Endothelial cell of umbilical vein (primary cell): ENCODE data around the gene LOXL3. TPM values are rescaled to one million over a fixed set of nuclear protein-coding genes. Genes with fewer than 3 reads are reported as not detected.

Experiments used
- BruUV-seq: library from RNA; stranded (reverse); fragments of 400-500 nt; replicated peaks from 2 replicates; lab custom pipeline; 2021; lab: Mats Ljungman, UMichigan
- CTCF ChIA-PET: fragments of 300-600, 350-600 bp; sonication (Branson Sonifier 250); formaldehyde crosslinking; loops from one replicate; lab custom pipeline; 2021; ENCODE audit warnings: antibody characterized with exemption, inconsistent platforms; lab: Charles Lee
- POLR2A ChIA-PET: fragments of 300-600, 350-600 bp; sonication (Branson Sonifier 250); formaldehyde crosslinking; loops from one replicate; lab custom pipeline; 2021; ENCODE audit warnings: antibody characterized with exemption, inconsistent platforms; lab: Charles Lee
- DNase-seq: peaks from one replicate; pipeline ENCODE4 v3.0.0-alpha.2; 2011; ENCODE audit warnings: low read depth, low spot score
- FAIRE-seq: peaks from 2 replicates; lab custom pipeline; 2011; peaks lifted over from hg19 to GRCh38; lab: Jason Lieb, UNC
- H2AFZ ChIP-seq: 2 replicates; pipeline ENCODE4 v1.6.0; 2012; ENCODE audit warnings: low read depth, low read length, control low read depth, inconsistent platforms
- H3K27ac ChIP-seq: 2 replicates; pipeline ENCODE4 v1.5.1; 2011; ENCODE audit warnings: low read depth, mild to moderate bottlenecking, control low read depth, low read length, moderate library complexity; ENCODE audit not compliant: insufficient read depth
- H3K27me3 ChIP-seq, 2 experiments: 2 replicates each; pipeline versions ENCODE4 v1.6.0 to v1.6.1; 2011; ENCODE audit warnings: low read length in 2 of 2, mixed read lengths in 1 of 2; ENCODE audit not compliant: control insufficient read depth in 2 of 2, insufficient read depth in 2 of 2
- H3K36me3 ChIP-seq, 2 experiments: 2 replicates in 1 of 2; 3 replicates in 1 of 2; pipeline ENCODE4 v1.5.1; 2011; ENCODE audit warnings: low read length in 2 of 2, mild to moderate bottlenecking in 1 of 2, moderate library complexity in 1 of 2; ENCODE audit not compliant: control insufficient read depth in 2 of 2, insufficient read depth in 2 of 2; ENCODE audit errors: extremely low read depth in 1 of 2
- H3K4me1 ChIP-seq: 3 replicates; pipeline ENCODE4 v1.5.1; 2011; ENCODE audit warnings: mild to moderate bottlenecking, low read length; ENCODE audit not compliant: control insufficient read depth, insufficient read depth; ENCODE audit errors: extremely low read depth
- H3K4me2 ChIP-seq: 2 replicates; pipeline ENCODE4 v1.6.1; 2011; ENCODE audit warnings: low read length, control low read depth, mixed read lengths; ENCODE audit not compliant: insufficient read depth
- H3K4me3 ChIP-seq, 3 experiments: fragments of 200-600 bp in 1 of 3; sonication (generic), shearing (Covaris generic) in 1 of 3; replicated peaks in 1 of 3; 2 replicates each; pipeline ENCODE4 v1.5.1; 2011 to 2016; ENCODE audit warnings: control low read depth in 3 of 3, low read length in 3 of 3, mild to moderate bottlenecking in 2 of 3, inconsistent platforms in 1 of 3, low read depth in 1 of 3, moderate library complexity in 1 of 3; ENCODE audit not compliant: insufficient read depth in 1 of 3
- H3K79me2 ChIP-seq: 2 replicates; pipeline ENCODE4 v1.6.0; 2012; ENCODE audit warnings: low read length, inconsistent platforms; ENCODE audit not compliant: control insufficient read depth, insufficient read depth
- H3K9ac ChIP-seq: replicated peaks from 2 replicates; pipeline ENCODE3; 2011; ENCODE audit warnings: low read length, control low read depth; ENCODE audit not compliant: insufficient read depth; ENCODE audit errors: extremely low read depth
- H3K9me1 ChIP-seq: replicated peaks from 3 replicates; pipeline ENCODE4 v1.6.0; 2011; ENCODE audit warnings: mild to moderate bottlenecking, low read length; ENCODE audit not compliant: control insufficient read depth, insufficient read depth; ENCODE audit errors: extremely low read depth
- H3K9me3 ChIP-seq: replicated peaks from 2 replicates; pipeline ENCODE4 v1.5.1; 2012; ENCODE audit warnings: low read length, inconsistent platforms; ENCODE audit not compliant: control insufficient read depth, insufficient read depth
- H4K20me1 ChIP-seq: replicated peaks from 2 replicates; pipeline ENCODE3; 2011; ENCODE audit warnings: mild to moderate bottlenecking, low read length; ENCODE audit not compliant: control insufficient read depth, insufficient read depth; ENCODE audit errors: extremely low read depth
- EZH2 ChIP-seq: IDR thresholded peaks from 2 replicates; pipeline ENCODE4 v1.6.1; 2012; ENCODE audit warnings: borderline replicate concordance, low read depth, mild to moderate bottlenecking, moderate library complexity, low read length, inconsistent platforms; ENCODE audit not compliant: severe bottlenecking
- FOS ChIP-seq: IDR thresholded peaks from 2 replicates; pipeline ENCODE4 v1.6.1; 2011; ENCODE audit warnings: mild to moderate bottlenecking, low read length, moderate library complexity, borderline replicate concordance; ENCODE audit not compliant: insufficient read depth
- GATA2 ChIP-seq: IDR thresholded peaks from 2 replicates; pipeline ENCODE4 v1.7.0; 2011; ENCODE audit warnings: low read depth, mild to moderate bottlenecking, moderate library complexity, mixed read lengths, low read length; ENCODE audit not compliant: insufficient read length, insufficient read depth
- JUN ChIP-seq: IDR thresholded peaks from 2 replicates; pipeline ENCODE4 v1.6.1; 2011; ENCODE audit warnings: borderline replicate concordance, low read depth; ENCODE audit not compliant: insufficient read length, insufficient read depth
- MYC ChIP-seq: IDR thresholded peaks from one replicate; pipeline ENCODE4 v1.6.1; 2011; ENCODE audit warnings: mild to moderate bottlenecking, low read depth, low read length
- POLR2A ChIP-seq: IDR thresholded peaks from 2 replicates; pipeline ENCODE4 v1.6.1; 2012; ENCODE audit warnings: low read depth, mild to moderate bottlenecking, control low read depth, low read length
- POLR2AphosphoS5 ChIP-seq: IDR thresholded peaks from 2 replicates; pipeline ENCODE4 v1.6.1; 2012; ENCODE audit warnings: low read depth, mild to moderate bottlenecking, control low read depth, low read length, moderate library complexity; ENCODE audit not compliant: insufficient read depth
- dilution Hi-C: fragments of 300-500 bp; cut with MboI; formaldehyde crosslinking; loops from one replicate; pipeline ENCODE4 v1.15.0; 2019; ENCODE audit warnings: low sequenced_read_pairs; ENCODE audit not compliant: extremely low pct_ligation_motif_present
- intact Hi-C: fragments of 100-400 bp; cut with micrococcal nuclease; formaldehyde crosslinking; loops from one replicate; pipeline ENCODE4 v1.10.0; 2022
- polyA plus RNA-seq, 4 experiments: library from polyadenylated mRNA; depleted of rRNA in 3 of 4; stranded (reverse) in 3 of 4; unstranded in 1 of 4; fragments of >200 nt; gene quantifications; 2 replicates each; pipeline versions ENCODE4 v1.2.1 to v1.2.3, GENCODE V29; 2011 to 2012; ENCODE audit warnings: missing spikeins in 1 of 4
- total RNA-seq: library from RNA; stranded (reverse); gene quantifications from 2 replicates; pipeline ENCODE4 v1.2.3, GENCODE V29; 2021
- TF ChIP-seq, protein P1 (sequence below): IDR thresholded peaks from 2 replicates; pipeline ENCODE4 v1.6.1; 2011; ENCODE audit not compliant: insufficient read depth, insufficient read length
- TF ChIP-seq, protein P2 (sequence below), 2 donors: IDR thresholded peaks; 1 replicate in 1 of 2; 2 replicates in 1 of 2; pipeline ENCODE4 v1.5.1; 2011; ENCODE audit warnings: low read length in 2 of 2, mild to moderate bottlenecking in 2 of 2, moderate library complexity in 2 of 2, control low read depth in 1 of 2, inconsistent platforms in 1 of 2, low read depth in 1 of 2; ENCODE audit not compliant: insufficient read depth in 1 of 2; ENCODE audit errors: extremely low read depth in 1 of 2

Gene LOXL3
- total and polyA plus RNA-seq, 2 donors (not counting 3 experiments of a cell fraction or from before 2014, with no cell fraction given): 0.95 to 1.3 TPM

DNA sequence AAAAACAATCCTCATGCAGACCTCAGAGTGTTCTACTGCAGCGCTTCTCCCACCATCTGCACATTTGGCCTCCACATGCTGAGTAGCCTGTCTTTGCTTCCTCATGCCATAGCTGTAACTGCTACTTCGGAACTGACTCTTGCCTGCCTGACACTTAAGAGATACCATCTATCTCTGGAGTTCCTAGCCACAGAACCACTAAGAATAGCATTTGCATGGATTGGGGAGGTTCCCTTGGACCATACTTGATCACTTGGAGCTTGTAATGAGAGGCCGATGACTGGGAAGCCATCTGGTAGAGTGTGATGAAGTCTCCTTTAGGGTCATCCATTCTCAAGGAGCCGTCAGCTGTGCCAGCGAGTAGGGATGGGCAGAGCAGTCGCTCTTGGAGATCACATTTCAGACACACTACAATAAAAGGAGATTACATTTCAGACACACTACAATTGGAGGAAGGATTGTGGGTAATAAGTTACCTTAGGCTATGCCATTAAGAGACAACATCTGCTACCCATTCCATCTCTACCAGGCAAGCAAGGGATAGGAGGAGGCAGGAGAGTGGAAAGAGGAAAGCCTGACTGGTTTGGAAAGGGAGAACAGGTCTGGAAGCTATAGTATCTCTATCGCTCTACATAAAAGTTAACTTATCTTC, 22.6 kb upstream of the LOXL3 start:
- POLR2A ChIA-PET: no interaction called here
- CTCF ChIA-PET: interaction anchor here (0.9 to 1.3 kb wide), 2 partner anchors 8 to 11 kb away, joined by 3 to 5 read pairs; no protein-coding TSS in a partner anchor
- no peak overlapping the region for H2AFZ ChIP-seq
- dilution Hi-C loops (no loop called here), intact Hi-C loops (no loop called here)
- no peaks in the 10 kb centered on the region for H3K9me3 ChIP-seq
- DNase-seq (no peak), FAIRE-seq (no peak)
- peaks cover 7% of the 10 kb centered on the region for H3K4me1 ChIP-seq
- no peak overlapping the region for H3K27ac ChIP-seq
- no peak overlapping the region for H3K4me3 ChIP-seq
- TF ChIP-seq JUN: no peak
- TF ChIP-seq POLR2A: no peak
- no peak for TF ChIP-seq POLR2AphosphoS5
- TF ChIP-seq MYC: no peak
- no peak for TF ChIP-seq GATA2
- TF ChIP-seq EZH2: no peak
- TF ChIP-seq, protein P1, sequence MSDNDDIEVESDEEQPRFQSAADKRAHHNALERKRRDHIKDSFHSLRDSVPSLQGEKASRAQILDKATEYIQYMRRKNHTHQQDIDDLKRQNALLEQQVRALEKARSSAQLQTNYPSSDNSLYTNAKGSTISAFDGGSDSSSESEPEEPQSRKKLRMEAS: no peak
- TF ChIP-seq, protein P2, sequence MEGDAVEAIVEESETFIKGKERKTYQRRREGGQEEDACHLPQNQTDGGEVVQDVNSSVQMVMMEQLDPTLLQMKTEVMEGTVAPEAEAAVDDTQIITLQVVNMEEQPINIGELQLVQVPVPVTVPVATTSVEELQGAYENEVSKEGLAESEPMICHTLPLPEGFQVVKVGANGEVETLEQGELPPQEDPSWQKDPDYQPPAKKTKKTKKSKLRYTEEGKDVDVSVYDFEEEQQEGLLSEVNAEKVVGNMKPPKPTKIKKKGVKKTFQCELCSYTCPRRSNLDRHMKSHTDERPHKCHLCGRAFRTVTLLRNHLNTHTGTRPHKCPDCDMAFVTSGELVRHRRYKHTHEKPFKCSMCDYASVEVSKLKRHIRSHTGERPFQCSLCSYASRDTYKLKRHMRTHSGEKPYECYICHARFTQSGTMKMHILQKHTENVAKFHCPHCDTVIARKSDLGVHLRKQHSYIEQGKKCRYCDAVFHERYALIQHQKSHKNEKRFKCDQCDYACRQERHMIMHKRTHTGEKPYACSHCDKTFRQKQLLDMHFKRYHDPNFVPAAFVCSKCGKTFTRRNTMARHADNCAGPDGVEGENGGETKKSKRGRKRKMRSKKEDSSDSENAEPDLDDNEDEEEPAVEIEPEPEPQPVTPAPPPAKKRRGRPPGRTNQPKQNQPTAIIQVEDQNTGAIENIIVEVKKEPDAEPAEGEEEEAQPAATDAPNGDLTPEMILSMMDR (IDR thresholded peaks at IDR 0.05; ENCODE audit: extremely low read depth in 1 of 2, insufficient read depth in 1 of 2, low read depth in 1 of 2, low read length in 2 of 2): no peak
- no peak for TF ChIP-seq FOS
- H3K27me3 ChIP-seq: peaks cover 2 to 3% of the 10 kb centered on the region in 2 experiments
- H3K36me3 ChIP-seq: no peaks in the 10 kb centered on the region
- H3K4me2 ChIP-seq: no peak overlapping the region
- H3K79me2 ChIP-seq: no peaks in the 10 kb centered on the region
- no peaks in the 10 kb centered on the region for H3K9me1 ChIP-seq
- no TSS peak for BruUV-seq
- no peaks in the 10 kb centered on the region for H4K20me1 ChIP-seq
- H3K9ac ChIP-seq: no peak overlapping the region
